HepG2 (cell line): ENCODE results near the gene VAX1. TPM values are rescaled to one million over a fixed set of nuclear protein-coding genes. Genes with fewer than 3 reads are reported as not detected.

Experiments used
- HDAC2 ChIP-seq: sonication (generic); formaldehyde crosslinking; IDR thresholded peaks from 2 replicates; pipeline ENCODE4 v1.4.0; 2020; ENCODE audit warnings: missing genetic modification reagents
- JARID2 ChIP-seq: sonication (generic); formaldehyde crosslinking; IDR thresholded peaks from 2 replicates; pipeline ENCODE4 v1.8.1; 2023; ENCODE audit warnings: missing genetic modification reagents, inconsistent platforms; ENCODE audit not compliant: insufficient replicate concordance
- MEF2D ChIP-seq: sonication (generic); formaldehyde crosslinking; IDR thresholded peaks from 2 replicates; pipeline ENCODE4 v1.5.1; 2020; ENCODE audit warnings: mild to moderate bottlenecking, missing genetic modification reagents
- MYC ChIP-seq: sonication (generic); formaldehyde crosslinking; IDR thresholded peaks from 2 replicates; pipeline ENCODE4 v1.9.0; 2021; ENCODE audit warnings: missing genetic modification reagents, borderline replicate concordance
- POGZ ChIP-seq: sonication (generic); formaldehyde crosslinking; IDR thresholded peaks from 2 replicates; pipeline ENCODE4 v1.4.0; 2020; ENCODE audit warnings: mild to moderate bottlenecking, missing genetic modification reagents
- RAD21 ChIP-seq: fragments of 450-650 bp; formaldehyde crosslinking; IDR thresholded peaks from 2 replicates; pipeline ENCODE4 v1.5.0; 2020; ENCODE audit warnings: mild to moderate bottlenecking
- XRCC5 ChIP-seq: fragments of 200-400 bp; formaldehyde crosslinking; optimal IDR thresholded peaks from 2 replicates; pipeline ENCODE3; 2017; ENCODE audit warnings: mild to moderate bottlenecking, low read length
- YEATS4 ChIP-seq: sonication (generic); formaldehyde crosslinking; IDR thresholded peaks from 2 replicates; pipeline ENCODE4 v1.4.0; 2020; ENCODE audit warnings: missing genetic modification reagents, borderline replicate concordance
- ZNF256 ChIP-seq: sonication (generic); formaldehyde crosslinking; conservative IDR thresholded peaks from 2 replicates; pipeline ENCODE4 v1.4.0; 2020; ENCODE audit warnings: missing genetic modification reagents
- ZNF543 ChIP-seq: sonication (generic); formaldehyde crosslinking; IDR thresholded peaks from 2 replicates; pipeline ENCODE4 v1.4.0; 2020; ENCODE audit warnings: mild to moderate bottlenecking, missing genetic modification reagents
- ZNF720 ChIP-seq: sonication (generic); formaldehyde crosslinking; IDR thresholded peaks from 2 replicates; pipeline ENCODE4 v1.4.0; 2020; ENCODE audit warnings: missing genetic modification reagents
- polyA plus RNA-seq, 8 experiments: library from polyadenylated mRNA; depleted of rRNA in 3 of 8; stranded (reverse) in 7 of 8; unstranded in 1 of 8; fragments of >200 nt; fragmentation: Illumina TruSeq in 4 of 8; extraction: Trizol in 4 of 8; gene quantifications; 2 replicates each; pipeline versions ENCODE4 v1.2.1 to v1.2.3, GENCODE V29; 2011 to 2016; ENCODE audit warnings: low read depth in 4 of 8, missing spikeins in 1 of 8, mixed read lengths in 1 of 8; ENCODE audit not compliant: insufficient read depth in 1 of 8
- total RNA-seq, 5 experiments: library from RNA; depleted of rRNA; stranded (reverse); fragments of >200 nt; fragmentation: Illumina TruSeq; extraction: Trizol; gene quantifications; 2 replicates each; pipeline ENCODE4 v1.2.3, GENCODE V29; 2016; ENCODE audit warnings: low read depth in 1 of 5
- TF ChIP-seq, protein P1 (sequence below): sonication (generic); formaldehyde crosslinking; IDR thresholded peaks from 2 replicates; pipeline ENCODE4 v1.8.0; 2022; ENCODE audit warnings: missing genetic modification reagents, mild to moderate bottlenecking, borderline replicate concordance
- TF ChIP-seq, protein P2 (sequence below): sonication (generic); formaldehyde crosslinking; IDR thresholded peaks from 2 replicates; pipeline ENCODE4 v1.4.0; 2020; ENCODE audit warnings: missing genetic modification reagents, borderline replicate concordance
- TF ChIP-seq, protein P3 (sequence below): sonication (generic); formaldehyde crosslinking; IDR thresholded peaks from 2 replicates; pipeline ENCODE4 v1.5.0; 2020; ENCODE audit warnings: mild to moderate bottlenecking, missing genetic modification reagents
- TF ChIP-seq, protein P4 (sequence below), 2 experiments: sonication (generic) in 1 of 2; formaldehyde crosslinking in 1 of 2; IDR thresholded peaks; 2 replicates each; pipeline versions ENCODE4 v1.4.0 to v1.6.1; 2018 to 2020; ENCODE audit warnings: missing genetic modification reagents in 2 of 2, borderline replicate concordance in 1 of 2, low read depth in 1 of 2, mild to moderate bottlenecking in 1 of 2, missing biosample characterization in 1 of 2
- TF ChIP-seq, protein P5 (sequence below): sonication (generic); formaldehyde crosslinking; IDR thresholded peaks from 2 replicates; pipeline ENCODE4 v1.4.0; 2020; ENCODE audit warnings: missing genetic modification reagents
- TF ChIP-seq, protein P6 (sequence below): sonication (generic); formaldehyde crosslinking; IDR thresholded peaks from 2 replicates; pipeline ENCODE4 v1.8.1; 2023; ENCODE audit warnings: mild to moderate bottlenecking, missing genetic modification reagents, borderline replicate concordance
- TF ChIP-seq, protein P7 (sequence below): sonication (generic); formaldehyde crosslinking; IDR thresholded peaks from 2 replicates; pipeline ENCODE4 v1.4.0; 2020; ENCODE audit warnings: mild to moderate bottlenecking, low read depth, missing genetic modification reagents

Gene VAX1
- total and polyA plus RNA-seq, 2 of the 13 experiments (the other 11 are each of a cell fraction or from before 2014, with no cell fraction given) = not detected

DNA sequence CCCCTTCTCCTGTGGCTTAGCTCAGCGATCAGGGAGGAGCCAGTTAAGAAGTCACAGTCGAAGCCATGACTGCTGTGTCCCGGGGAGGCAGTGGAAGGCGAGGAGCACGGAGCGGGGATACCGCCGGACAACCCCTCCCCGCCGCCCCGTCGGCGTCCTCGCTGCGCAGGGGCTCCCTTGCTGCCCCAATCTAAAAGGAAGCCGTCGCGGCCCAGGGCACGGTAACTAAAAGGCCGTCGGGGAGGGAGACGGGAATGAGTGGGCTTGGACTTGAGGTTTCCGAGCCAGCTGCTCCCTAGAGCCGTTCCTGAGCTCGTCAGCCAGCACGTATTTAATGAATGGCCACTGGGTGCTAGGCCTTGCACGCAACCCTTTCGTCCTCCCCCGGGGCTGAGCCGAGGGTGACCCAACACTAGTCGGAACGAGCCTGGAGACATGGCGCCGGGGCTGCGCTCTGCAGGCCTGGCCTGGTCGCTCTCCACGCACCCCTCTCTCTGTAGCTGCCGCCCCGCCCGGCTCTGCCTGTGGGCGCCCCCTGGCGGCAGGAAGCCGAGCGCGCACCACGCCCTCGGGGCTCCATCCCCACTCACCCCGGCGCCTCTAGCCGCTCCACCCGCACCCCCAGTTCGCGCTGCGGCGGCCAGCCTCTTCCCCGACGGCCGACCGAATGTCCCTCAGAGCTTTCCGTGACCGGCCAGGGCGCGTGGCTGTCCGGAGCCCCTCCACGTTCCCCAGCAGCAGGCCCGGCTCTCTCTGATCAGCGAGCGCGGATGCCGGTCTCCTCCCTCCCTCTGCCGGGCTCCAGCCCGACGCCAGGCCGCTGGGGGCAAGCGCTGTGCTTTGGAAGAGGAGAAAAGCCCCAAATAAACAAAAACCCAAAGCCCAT is 30.0 kb upstream of the VAX1 start (continued):
- TF ChIP-seq XRCC5 = peak; percentile 58
- peak; percentile 44; the same call in 1 of the 2 replicates for TF ChIP-seq POGZ (CRISPR knock-in tag)
- TF ChIP-seq RAD21 (CRISPR knock-in tag) = peak; percentile 77
- TF ChIP-seq ZNF720 = no peak
- TF ChIP-seq, protein P1, sequence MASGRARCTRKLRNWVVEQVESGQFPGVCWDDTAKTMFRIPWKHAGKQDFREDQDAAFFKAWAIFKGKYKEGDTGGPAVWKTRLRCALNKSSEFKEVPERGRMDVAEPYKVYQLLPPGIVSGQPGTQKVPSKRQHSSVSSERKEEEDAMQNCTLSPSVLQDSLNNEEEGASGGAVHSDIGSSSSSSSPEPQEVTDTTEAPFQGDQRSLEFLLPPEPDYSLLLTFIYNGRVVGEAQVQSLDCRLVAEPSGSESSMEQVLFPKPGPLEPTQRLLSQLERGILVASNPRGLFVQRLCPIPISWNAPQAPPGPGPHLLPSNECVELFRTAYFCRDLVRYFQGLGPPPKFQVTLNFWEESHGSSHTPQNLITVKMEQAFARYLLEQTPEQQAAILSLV = no peak
- TF ChIP-seq, protein P2, sequence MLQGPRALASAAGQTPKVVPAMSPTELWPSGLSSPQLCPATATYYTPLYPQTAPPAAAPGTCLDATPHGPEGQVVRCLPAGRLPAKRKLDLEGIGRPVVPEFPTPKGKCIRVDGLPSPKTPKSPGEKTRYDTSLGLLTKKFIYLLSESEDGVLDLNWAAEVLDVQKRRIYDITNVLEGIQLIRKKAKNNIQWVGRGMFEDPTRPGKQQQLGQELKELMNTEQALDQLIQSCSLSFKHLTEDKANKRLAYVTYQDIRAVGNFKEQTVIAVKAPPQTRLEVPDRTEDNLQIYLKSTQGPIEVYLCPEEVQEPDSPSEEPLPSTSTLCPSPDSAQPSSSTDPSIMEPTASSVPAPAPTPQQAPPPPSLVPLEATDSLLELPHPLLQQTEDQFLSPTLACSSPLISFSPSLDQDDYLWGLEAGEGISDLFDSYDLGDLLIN (CRISPR knock-in tag) = peak; percentile 46; the same call in 1 of the 2 replicates
- TF ChIP-seq MYC = no peak
- no peak for TF ChIP-seq ZNF256 (CRISPR knock-in tag)
- TF ChIP-seq, protein P3, sequence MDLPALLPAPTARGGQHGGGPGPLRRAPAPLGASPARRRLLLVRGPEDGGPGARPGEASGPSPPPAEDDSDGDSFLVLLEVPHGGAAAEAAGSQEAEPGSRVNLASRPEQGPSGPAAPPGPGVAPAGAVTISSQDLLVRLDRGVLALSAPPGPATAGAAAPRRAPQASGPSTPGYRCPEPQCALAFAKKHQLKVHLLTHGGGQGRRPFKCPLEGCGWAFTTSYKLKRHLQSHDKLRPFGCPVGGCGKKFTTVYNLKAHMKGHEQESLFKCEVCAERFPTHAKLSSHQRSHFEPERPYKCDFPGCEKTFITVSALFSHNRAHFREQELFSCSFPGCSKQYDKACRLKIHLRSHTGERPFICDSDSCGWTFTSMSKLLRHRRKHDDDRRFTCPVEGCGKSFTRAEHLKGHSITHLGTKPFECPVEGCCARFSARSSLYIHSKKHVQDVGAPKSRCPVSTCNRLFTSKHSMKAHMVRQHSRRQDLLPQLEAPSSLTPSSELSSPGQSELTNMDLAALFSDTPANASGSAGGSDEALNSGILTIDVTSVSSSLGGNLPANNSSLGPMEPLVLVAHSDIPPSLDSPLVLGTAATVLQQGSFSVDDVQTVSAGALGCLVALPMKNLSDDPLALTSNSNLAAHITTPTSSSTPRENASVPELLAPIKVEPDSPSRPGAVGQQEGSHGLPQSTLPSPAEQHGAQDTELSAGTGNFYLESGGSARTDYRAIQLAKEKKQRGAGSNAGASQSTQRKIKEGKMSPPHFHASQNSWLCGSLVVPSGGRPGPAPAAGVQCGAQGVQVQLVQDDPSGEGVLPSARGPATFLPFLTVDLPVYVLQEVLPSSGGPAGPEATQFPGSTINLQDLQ (CRISPR knock-in tag) = no peak
- TF ChIP-seq, protein P4, sequence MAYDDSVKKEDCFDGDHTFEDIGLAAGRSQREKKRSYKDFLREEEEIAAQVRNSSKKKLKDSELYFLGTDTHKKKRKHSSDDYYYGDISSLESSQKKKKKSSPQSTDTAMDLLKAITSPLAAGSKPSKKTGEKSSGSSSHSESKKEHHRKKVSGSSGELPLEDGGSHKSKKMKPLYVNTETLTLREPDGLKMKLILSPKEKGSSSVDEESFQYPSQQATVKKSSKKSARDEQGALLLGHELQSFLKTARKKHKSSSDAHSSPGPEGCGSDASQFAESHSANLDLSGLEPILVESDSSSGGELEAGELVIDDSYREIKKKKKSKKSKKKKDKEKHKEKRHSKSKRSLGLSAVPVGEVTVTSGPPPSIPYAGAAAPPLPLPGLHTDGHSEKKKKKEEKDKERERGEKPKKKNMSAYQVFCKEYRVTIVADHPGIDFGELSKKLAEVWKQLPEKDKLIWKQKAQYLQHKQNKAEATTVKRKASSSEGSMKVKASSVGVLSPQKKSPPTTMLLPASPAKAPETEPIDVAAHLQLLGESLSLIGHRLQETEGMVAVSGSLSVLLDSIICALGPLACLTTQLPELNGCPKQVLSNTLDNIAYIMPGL (CRISPR knock-in tag; IDR thresholded peaks at IDR 0.05; ENCODE audit: borderline replicate concordance in 1 of 2, low read depth in 1 of 2) = peak; percentile 40 to 69; a peak in 2 of 4 replicates
- TF ChIP-seq, protein P5, sequence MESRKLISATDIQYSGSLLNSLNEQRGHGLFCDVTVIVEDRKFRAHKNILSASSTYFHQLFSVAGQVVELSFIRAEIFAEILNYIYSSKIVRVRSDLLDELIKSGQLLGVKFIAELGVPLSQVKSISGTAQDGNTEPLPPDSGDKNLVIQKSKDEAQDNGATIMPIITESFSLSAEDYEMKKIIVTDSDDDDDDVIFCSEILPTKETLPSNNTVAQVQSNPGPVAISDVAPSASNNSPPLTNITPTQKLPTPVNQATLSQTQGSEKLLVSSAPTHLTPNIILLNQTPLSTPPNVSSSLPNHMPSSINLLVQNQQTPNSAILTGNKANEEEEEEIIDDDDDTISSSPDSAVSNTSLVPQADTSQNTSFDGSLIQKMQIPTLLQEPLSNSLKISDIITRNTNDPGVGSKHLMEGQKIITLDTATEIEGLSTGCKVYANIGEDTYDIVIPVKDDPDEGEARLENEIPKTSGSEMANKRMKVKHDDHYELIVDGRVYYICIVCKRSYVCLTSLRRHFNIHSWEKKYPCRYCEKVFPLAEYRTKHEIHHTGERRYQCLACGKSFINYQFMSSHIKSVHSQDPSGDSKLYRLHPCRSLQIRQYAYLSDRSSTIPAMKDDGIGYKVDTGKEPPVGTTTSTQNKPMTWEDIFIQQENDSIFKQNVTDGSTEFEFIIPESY (CRISPR knock-in tag) = no peak; the same call in 1 of the 2 replicates
- TF ChIP-seq HDAC2 (CRISPR knock-in tag) = no peak
- TF ChIP-seq ZNF543 = no peak
- no peak for TF ChIP-seq MEF2D (CRISPR knock-in tag)
- TF ChIP-seq JARID2 (CRISPR knock-in tag) = no peak
- TF ChIP-seq, protein P6, sequence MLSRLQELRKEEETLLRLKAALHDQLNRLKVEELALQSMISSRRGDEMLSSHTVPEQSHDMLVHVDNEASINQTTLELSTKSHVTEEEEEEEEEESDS (CRISPR knock-in tag) = no peak
- TF ChIP-seq YEATS4 (CRISPR knock-in tag) = 0 out of 2 replicates have a peak, but pooled peaks have one; percentile 22
- TF ChIP-seq, protein P7, sequence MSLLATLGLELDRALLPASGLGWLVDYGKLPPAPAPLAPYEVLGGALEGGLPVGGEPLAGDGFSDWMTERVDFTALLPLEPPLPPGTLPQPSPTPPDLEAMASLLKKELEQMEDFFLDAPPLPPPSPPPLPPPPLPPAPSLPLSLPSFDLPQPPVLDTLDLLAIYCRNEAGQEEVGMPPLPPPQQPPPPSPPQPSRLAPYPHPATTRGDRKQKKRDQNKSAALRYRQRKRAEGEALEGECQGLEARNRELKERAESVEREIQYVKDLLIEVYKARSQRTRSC (CRISPR knock-in tag) = no peak
